ENCODE results near the gene EPAS1.

GRCh38 chr2:46385786-46386577, 88.8 kb downstream of the EPAS1 start:
- TF ChIP-seq POLR2A (IDR thresholded peaks at IDR 0.05), result no peak
- TF ChIP-seq, protein P1, sequence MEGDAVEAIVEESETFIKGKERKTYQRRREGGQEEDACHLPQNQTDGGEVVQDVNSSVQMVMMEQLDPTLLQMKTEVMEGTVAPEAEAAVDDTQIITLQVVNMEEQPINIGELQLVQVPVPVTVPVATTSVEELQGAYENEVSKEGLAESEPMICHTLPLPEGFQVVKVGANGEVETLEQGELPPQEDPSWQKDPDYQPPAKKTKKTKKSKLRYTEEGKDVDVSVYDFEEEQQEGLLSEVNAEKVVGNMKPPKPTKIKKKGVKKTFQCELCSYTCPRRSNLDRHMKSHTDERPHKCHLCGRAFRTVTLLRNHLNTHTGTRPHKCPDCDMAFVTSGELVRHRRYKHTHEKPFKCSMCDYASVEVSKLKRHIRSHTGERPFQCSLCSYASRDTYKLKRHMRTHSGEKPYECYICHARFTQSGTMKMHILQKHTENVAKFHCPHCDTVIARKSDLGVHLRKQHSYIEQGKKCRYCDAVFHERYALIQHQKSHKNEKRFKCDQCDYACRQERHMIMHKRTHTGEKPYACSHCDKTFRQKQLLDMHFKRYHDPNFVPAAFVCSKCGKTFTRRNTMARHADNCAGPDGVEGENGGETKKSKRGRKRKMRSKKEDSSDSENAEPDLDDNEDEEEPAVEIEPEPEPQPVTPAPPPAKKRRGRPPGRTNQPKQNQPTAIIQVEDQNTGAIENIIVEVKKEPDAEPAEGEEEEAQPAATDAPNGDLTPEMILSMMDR (IDR thresholded peaks at IDR 0.05), result no peak

All from heart left ventricle (tissue), 13 donors.